HuH-7.5 (cell line): ENCODE results near the gene MTHFD1L.
"Not testable (repeated sequence)": the region's sequence is repeated elsewhere in the genome, so short reads cannot be mapped to it uniquely, and the experiment has no call there.

Experiments
- DNase-seq: peaks from one replicate; pipeline ENCODE4 v3.0.0; 2011; ENCODE audit warnings: low spot score

MTHFD1L gene

GRCh38 chr6:151043944-151044343, 178.4 kb downstream of the MTHFD1L start:
- no peak for DNase-seq

DNA sequence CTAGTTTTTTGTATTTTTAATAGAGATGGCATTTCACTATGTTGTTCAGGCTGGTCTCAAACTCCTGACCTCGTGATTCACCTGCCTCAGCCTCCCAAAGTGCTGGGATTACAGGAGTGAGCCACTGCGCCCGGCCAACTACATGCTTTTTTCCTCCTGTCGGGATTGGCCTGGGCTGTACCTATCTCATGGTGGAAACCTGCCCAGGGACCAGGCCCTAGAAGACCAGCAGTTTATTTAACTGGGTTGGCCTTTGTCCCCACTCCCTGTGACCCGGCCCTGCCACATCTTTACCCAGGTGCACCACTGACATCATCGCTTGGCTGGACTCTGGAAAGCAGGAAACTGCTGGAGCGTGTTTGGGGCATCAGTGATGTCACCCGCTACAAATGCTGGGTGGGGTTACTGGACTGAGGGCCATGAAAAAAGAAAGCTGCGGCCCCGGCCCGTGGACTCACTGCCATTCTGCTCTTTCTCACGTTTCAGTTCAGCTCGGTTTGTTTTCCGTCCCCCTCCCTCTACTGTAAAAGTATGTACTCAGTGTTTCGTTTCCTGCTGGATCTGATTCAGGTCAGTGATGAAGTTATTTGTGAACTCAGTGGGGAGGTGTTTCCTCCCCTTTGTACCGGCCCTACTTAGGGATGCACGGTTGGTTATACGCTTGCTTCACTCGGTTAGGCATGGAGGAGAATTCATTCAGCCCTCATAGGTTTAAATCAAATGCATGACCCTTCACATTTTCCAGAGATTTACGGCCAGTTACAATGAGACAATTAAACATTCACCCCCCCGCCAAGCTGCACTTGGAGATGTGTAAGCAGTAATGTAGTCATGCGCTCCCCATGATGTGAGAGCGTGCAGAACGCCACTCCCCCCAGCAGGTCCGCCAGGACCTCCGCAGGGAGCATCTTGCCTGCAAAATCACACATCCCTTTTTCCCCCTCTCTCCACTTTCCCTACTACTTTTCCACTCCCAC, 179.3 kb downstream of the MTHFD1L start:
- no peak for DNase-seq

- DNase-seq, result not testable (repeated sequence)
These were observed 180.2 kb downstream of the MTHFD1L start for GRCh38 chr6:151045511-151046222.

GRCh38 chr6:151051164-151051563, 185.7 kb downstream of the MTHFD1L start:
- DNase-seq, result no peak

DNA sequence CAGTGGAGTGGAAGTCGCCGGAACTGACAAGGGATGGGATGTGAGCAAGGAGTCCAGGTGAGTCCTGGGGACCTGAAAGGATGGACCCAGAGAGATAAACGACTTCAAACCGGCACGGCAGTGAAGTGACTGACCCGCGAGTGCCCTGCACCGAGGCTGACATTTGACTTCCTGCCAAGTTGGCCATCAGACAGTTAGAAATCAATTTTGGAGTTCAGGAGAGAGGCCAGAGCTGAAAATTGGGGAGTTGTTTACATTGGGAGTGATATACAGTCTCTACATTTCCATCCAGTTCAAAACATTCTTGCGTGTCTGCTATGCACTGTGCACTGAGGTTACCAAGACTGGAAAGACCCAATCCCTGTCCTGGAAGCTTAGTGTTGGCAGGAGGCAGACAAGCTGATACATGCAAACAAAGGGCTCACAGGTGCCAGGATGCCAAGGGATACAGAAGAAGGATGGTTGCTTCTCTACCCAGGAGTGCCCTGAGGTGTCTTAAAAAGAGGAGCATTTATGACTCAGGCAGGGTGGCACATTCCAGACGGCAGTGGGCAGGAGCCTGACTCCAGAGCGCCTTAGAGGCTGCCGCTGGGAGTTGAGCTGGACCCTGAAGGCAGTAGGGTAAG, 186.6 kb downstream of the MTHFD1L start:
- DNase-seq, result no peak

- DNase-seq, result no peak
These were observed 188.8 kb downstream of the MTHFD1L start for GRCh38 chr6:151054306-151054705.

DNA sequence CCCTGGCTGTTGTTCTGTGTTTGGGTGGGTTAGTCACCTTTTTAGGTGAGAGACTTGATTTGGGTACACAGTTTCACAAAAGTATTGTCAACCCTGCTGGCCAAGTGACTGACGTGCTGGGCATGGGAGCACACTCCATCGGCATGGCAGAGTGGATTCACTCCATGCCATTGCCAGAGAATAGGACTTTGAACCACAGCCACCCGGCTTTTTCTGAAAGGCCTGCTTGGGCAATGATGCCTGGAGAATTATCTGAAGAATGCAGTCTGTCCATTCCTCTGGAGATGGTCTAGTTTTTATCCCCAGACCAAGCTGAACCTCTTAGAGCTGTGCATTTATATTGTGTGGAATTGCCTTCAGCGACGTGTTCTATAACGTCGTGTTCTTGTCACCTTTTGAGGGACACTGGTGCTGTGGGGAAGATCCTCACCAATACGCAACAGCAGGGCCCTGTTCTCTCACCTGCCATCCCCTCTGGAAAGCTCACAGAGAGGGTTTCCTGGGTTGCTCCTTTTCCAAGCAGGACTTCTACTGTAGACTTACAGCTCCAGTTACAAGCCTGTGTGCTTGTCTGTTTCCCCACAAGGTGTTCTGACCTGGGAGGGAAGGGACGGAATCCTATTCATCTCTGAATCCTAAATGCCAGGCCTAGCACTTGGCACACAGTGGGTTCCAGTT, 190.9 kb downstream of the MTHFD1L start:
- no peak for DNase-seq

- DNase-seq, result no peak
These were observed 191.6 kb downstream of the MTHFD1L start for GRCh38 chr6:151057061-151057460.

DNA sequence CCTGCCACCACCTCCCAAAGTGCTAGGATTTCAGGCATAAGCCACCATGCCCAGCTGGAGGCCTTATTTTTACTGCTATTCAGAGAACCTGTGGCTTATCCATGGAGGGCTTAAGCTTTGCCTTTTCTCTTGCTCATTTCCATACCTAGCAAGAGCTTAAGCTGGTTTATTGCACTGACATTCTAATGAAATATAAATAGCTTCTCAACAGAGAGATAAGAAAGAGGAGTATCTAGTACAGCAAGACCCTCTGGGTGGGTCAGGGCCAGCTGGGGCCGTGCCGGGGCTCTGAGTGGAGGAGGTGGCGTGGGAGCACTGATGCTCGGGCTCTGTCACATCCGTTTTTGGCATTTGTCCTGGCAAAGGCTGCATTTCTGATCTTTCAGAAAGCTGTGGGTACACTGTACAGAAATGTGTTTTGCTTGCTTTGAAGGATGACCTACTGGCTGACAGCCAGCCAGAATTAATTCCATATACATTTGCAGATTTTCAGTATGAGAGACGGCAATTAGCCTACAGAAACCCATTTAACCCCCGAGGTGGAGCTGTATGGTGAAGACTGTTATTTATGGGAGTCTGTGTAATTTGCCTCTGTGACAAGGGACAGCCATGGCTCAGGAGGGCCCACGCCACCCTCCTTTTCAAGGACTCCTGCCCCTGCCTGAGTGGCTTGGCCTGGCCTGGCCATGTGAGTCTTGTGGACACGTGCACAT, 192.7 kb downstream of the MTHFD1L start:
- no peak for DNase-seq

DNA sequence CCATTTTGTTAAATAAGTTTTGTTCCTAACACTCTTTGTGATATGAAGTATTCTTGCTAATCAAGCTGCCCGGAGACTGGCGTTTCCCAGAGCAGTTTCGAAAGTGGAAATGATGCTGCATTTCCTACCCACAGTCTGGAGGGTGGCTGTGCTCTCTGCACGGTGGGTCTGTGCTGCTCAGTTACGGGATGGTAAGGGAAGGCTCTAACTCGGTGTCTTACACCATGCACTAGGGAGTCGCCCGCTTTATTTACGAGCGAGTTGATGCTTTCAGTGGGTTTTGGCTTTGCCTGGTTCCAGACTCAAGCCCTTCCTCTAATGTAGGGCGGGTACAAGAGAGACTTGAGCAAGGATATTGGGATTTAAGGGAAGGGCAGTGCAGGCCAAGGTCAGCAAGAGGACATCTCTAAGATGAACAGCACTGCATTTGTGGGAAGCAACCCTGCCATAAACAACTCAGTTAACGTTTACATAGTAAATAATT, 194.2 kb downstream of the MTHFD1L start:
- no peak for DNase-seq

DNA sequence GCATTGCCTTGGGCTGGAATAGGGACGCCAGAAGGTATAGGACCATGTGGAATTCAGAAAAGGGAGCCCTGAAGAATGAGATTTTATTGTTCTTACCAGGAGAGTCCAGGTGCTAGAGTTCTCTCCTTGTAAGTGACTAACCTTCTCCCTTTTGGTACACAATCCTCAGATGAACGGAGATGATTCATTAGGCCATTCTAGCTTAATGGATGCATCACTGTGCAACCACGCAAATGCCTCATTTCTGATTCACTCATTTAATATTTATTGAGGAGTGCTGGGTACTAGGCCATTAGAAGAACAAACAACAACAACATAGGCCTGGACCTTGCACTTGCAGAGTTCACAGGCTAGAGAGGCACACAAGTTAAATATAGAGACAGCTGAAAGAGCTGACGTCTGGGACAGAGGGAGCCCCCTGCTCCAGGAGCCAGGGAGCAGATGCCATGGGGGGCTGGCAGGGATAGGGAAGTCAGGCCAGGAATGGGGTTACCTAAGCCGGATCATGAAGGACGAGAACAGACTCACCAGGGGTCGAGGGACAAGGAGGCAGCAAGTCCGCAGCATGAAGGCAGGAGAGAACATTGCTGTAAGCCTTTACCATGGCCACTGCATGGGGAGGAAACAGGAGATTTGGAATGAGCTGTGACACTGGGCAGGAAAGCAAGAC, 194.7 kb downstream of the MTHFD1L start:
- no peak for DNase-seq

GRCh38 chr6:151060766-151061531, 195.4 kb downstream of the MTHFD1L start:
- DNase-seq, result no peak

- DNase-seq, result no peak
These were observed 197.8 kb downstream of the MTHFD1L start for GRCh38 chr6:151063352-151063751.

GRCh38 chr6:151063842-151064647, 198.5 kb downstream of the MTHFD1L start:
- no peak for DNase-seq

GRCh38 chr6:151065027-151065815, 199.7 kb downstream of the MTHFD1L start:
- DNase-seq, result no peak

- no peak for DNase-seq
These were observed 202.4 kb downstream of the MTHFD1L start for GRCh38 chr6:151067684-151068596.

- no peak for DNase-seq
These were observed 203.3 kb downstream of the MTHFD1L start for GRCh38 chr6:151068761-151069312.
